Measurements from ENCODE around the gene GK. TPM values are rescaled to one million over a fixed set of nuclear protein-coding genes. Genes with fewer than 3 reads are reported as not detected.

GK gene
- total RNA-seq, 4 donors from 2014 or later = 6.9 to 31.3 (median 10.6) TPM

DNA sequence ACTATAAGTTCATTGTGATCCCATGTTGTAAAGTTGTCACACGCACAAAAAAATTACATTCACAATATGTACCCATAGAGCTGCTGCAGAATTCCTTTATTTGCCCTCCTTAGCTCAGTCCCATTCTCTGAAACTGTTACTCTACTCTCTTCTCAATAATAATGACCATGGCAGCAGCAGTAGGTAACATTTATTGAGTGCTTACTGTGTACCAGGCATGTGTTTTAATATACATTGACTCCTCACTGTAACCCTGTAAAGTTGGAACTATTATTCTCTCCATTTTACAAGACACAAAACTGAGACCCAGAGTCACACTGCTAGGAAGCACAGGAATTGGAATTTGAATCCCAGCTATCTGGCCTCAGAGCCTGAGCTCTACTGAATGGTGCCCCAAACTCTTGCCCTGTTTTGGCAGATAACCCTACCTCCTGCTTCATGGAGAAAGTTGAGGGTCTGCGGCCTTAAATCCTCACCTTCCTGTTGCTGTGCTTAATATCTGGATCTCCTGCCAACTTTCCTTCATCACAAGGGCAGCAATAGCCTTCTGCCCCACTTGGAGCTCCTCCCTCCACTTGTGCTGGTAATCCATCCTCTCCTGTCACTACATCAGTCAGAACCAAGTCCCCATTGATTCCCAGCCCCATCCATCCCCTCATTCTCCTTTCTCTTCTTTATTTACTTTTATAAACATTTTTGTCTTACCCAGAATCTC, 20.8 kb downstream of the GK start:
- Histone ChIP-seq H3K4me1 (no peaks in the 10 kb centered on the region), H3K36me3 (no peaks in the 10 kb centered on the region), H3K9me3 (no peaks in the 10 kb centered on the region), H3K27me3 (no peaks in the 10 kb centered on the region), H3K27ac (no peak overlapping the region), H3K4me3 (no peak overlapping the region)
- 76 to 84% methylated on average over 2 of the region's 2 CpGs for WGBS, 2 donors
- DNase-seq = no peak
- intact Hi-C loops (cut with DNase I) = no loop called here
- TF ChIP-seq, protein P1, sequence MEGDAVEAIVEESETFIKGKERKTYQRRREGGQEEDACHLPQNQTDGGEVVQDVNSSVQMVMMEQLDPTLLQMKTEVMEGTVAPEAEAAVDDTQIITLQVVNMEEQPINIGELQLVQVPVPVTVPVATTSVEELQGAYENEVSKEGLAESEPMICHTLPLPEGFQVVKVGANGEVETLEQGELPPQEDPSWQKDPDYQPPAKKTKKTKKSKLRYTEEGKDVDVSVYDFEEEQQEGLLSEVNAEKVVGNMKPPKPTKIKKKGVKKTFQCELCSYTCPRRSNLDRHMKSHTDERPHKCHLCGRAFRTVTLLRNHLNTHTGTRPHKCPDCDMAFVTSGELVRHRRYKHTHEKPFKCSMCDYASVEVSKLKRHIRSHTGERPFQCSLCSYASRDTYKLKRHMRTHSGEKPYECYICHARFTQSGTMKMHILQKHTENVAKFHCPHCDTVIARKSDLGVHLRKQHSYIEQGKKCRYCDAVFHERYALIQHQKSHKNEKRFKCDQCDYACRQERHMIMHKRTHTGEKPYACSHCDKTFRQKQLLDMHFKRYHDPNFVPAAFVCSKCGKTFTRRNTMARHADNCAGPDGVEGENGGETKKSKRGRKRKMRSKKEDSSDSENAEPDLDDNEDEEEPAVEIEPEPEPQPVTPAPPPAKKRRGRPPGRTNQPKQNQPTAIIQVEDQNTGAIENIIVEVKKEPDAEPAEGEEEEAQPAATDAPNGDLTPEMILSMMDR (IDR thresholded peaks at IDR 0.05) = no peak
- TF ChIP-seq POLR2A (IDR thresholded peaks at IDR 0.05) = no peak

DNA sequence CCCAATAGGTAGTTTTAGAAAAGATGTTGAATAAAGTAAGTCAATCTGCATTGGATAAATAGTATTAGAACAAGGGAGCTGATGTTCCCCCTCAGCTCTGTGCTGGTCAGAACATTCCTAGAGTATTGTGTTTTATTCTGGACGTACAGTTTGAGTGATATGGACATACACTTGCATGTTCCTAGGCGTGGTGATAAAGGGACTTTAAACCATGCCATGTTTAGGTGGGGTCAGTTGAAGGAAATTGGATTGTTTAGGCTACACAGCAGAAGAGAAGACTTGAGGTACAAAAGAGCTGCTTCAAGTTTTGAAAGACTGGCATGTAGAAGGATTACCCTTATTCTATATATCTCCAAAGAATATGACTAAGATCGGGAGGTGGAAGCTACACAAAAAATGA, 21.6 kb downstream of the GK start:
- Histone ChIP-seq H3K4me3 (no peak overlapping the region), H3K27me3 (no peaks in the 10 kb centered on the region), H3K27ac (no peak overlapping the region), H3K9me3 (no peaks in the 10 kb centered on the region), H3K4me1 (no peaks in the 10 kb centered on the region), H3K36me3 (no peaks in the 10 kb centered on the region)
- TF ChIP-seq, protein P1 (IDR thresholded peaks at IDR 0.05) = no peak
- no peak for TF ChIP-seq POLR2A (IDR thresholded peaks at IDR 0.05)
- DNase-seq = no peak
- intact Hi-C loops (cut with DNase I) = no loop called here
- 87 to 90% methylated on average over 3 of the region's 3 CpGs for WGBS, 2 donors

DNA sequence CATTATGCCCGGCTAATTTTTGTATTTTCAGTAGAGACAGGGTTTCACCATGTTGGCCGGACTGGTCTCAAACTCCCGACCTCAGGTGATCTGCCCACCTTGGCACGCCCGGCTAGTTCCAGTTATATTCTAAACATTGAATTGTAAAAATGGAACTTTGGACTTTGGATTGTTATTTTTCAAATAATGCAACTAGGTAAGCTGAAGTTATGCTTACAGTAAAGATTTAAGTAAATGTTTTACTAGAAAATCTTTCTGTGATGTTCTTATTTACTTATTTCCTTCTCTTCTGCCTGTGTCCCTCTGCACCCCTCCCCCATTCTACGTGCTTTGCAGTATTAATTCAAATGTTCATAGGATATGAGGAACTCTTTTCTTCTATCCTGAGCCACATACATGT, 26.1 kb downstream of the GK start:
- 81 to 85% methylated on average over 4 to 6 of the region's 6 CpGs for WGBS, 2 donors
- no peak for DNase-seq
- intact Hi-C loops (cut with DNase I) = no loop called here

DNA sequence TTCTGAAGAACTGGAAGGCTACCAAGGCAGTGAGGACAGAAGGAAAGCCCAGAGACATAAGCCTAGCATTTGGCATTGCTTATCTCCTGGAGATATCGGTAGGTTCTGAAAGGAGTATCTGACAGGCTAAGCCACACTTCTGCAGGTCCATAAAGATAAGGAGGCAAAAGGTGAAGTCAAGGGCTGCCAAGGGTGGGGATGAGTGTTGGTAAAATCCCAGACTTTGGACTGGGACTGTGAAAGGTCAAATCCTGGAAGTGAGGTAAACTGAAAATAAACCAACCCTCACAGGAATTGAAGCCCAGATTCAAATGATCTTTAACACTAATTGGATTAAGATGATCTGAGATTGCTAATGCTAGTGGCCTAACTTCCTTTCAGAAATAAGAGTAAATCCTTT, 27.4 kb downstream of the GK start:
- no peaks in the 10 kb centered on the region for H3K4me1 ChIP-seq
- intact Hi-C loops (cut with DNase I) = no loop called here
- no peaks in the 10 kb centered on the region for H3K27me3 ChIP-seq
- TF ChIP-seq, protein P1 (IDR thresholded peaks at IDR 0.05) = no peak
- no peak for TF ChIP-seq POLR2A (IDR thresholded peaks at IDR 0.05)
- H3K27ac ChIP-seq = no peak overlapping the region
- no peak for DNase-seq
- H3K36me3 ChIP-seq = no peaks in the 10 kb centered on the region
- 78 to 100% methylated on average over 1 of the region's 1 CpG for WGBS, 2 donors
- H3K9me3 ChIP-seq = no peaks in the 10 kb centered on the region
- H3K4me3 ChIP-seq = no peak overlapping the region

More for the DNA sequence above, 26.1 kb downstream of the GK start:
- H3K27ac ChIP-seq = no peak overlapping the region
- TF ChIP-seq, protein P1 (IDR thresholded peaks at IDR 0.05) = no peak
- no peak for TF ChIP-seq POLR2A (IDR thresholded peaks at IDR 0.05)
- H3K9me3 ChIP-seq = no peaks in the 10 kb centered on the region
- H3K4me1 ChIP-seq = no peaks in the 10 kb centered on the region
- H3K4me3 ChIP-seq = no peak overlapping the region
- H3K27me3 ChIP-seq = no peaks in the 10 kb centered on the region
- H3K36me3 ChIP-seq = no peaks in the 10 kb centered on the region

DNA sequence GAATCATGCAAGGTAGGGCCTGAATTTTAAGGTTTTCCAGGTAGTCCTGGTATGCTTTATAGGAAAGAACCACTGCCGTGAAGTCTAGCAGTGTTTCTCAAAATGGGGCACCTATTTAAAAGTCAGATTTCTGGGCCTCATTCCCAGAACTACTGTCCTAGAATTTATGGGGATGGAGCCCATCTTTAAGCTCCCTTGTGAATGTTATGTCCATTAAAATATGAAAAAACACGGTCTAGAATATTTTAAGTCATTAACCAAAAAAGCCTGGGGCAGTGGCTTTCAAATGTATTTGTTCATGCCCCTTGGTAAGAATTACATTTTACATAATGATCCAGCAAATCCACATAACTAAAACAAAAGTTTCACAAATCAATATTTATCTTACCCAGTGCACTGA, 35.4 kb downstream of the GK start:
- Histone ChIP-seq H3K36me3 (no peaks in the 10 kb centered on the region), H3K9me3 (no peaks in the 10 kb centered on the region), H3K27ac (no peak overlapping the region), H3K4me3 (no peak overlapping the region), H3K4me1 (no peaks in the 10 kb centered on the region), H3K27me3 (no peaks in the 10 kb centered on the region)
- DNase-seq = no peak
- TF ChIP-seq, protein P1 (IDR thresholded peaks at IDR 0.05) = no peak
- TF ChIP-seq POLR2A (IDR thresholded peaks at IDR 0.05) = no peak
- WGBS, 2 donors = 47 to 48% methylated on average over 2 of the region's 2 CpGs
- intact Hi-C loops (cut with DNase I) = no loop called here
